ENCODE measurements around the gene CCSER2. TPM values are rescaled to one million over a fixed set of nuclear protein-coding genes. Genes with fewer than 3 reads are reported as not detected.

The CCSER2 gene
- total RNA-seq, 1 donor from 2014 or later = 78.8 TPM

DNA sequence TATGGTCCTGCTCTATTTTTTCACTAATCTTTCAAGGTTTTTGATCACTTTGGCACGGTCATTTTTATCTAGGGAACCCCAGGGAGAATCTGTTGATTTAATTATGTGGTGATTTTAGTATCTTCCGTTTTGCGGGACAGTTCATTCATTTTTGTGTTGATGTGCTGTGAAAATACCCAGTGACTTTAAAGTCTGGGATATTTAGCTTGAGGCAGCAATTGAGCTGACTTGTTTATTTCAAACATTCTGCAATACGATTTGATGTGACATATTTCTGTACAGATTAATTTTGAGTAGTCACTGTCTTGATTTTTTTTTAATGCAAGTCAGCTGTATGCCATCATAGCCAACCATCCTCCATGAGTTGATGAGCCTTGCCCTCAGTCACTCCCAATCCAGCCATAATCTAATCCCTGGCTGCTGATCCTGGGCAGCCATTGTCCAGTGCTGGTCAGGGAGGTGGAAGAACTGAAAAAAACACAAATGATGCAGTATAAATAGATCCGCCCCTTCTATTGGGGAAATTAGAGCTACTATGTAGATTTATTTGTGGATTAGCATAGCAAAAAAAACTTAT lies 183.4 kb downstream of the CCSER2 start:
- Mint-ChIP-seq H3K27ac (ENCODE audit: unreplicated experiment) (no peak overlapping the region), H3K36me3 (ENCODE audit: low read depth) (peaks cover 20% of the 10 kb centered on the region), H3K4me3 (ENCODE audit: unreplicated experiment) (no peak overlapping the region), H3K27me3 (ENCODE audit: low read depth) (no peaks in the 10 kb centered on the region), H3K4me1 (ENCODE audit: low read depth) (peaks cover 21% of the 10 kb centered on the region), H3K9me3 (ENCODE audit: low read depth) (no peaks in the 10 kb centered on the region)
- no peak for DNase-seq (ENCODE audit: low spot score)
- TF ChIP-seq, protein P1, sequence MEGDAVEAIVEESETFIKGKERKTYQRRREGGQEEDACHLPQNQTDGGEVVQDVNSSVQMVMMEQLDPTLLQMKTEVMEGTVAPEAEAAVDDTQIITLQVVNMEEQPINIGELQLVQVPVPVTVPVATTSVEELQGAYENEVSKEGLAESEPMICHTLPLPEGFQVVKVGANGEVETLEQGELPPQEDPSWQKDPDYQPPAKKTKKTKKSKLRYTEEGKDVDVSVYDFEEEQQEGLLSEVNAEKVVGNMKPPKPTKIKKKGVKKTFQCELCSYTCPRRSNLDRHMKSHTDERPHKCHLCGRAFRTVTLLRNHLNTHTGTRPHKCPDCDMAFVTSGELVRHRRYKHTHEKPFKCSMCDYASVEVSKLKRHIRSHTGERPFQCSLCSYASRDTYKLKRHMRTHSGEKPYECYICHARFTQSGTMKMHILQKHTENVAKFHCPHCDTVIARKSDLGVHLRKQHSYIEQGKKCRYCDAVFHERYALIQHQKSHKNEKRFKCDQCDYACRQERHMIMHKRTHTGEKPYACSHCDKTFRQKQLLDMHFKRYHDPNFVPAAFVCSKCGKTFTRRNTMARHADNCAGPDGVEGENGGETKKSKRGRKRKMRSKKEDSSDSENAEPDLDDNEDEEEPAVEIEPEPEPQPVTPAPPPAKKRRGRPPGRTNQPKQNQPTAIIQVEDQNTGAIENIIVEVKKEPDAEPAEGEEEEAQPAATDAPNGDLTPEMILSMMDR (IDR thresholded peaks at IDR 0.05) = no peak

DNA sequence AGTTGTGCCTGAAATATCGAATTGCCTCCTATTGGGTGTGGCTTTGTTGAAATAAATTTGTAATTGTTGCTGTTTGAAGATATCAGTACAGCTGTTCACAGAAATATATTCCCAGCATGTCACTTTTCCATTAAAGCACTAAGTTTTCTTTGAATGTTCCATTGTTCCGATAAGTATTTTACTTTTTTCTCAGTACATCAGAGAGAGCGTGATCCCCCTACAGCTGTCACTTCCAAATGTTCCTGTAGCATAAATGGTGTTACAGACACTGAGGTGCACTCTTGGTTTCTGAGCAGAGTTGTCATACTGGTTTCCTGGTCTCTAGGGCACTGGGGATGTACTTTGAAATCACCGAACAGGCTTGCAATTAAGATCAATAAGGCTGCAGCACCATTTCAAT lies 189.2 kb downstream of the CCSER2 start:
- H3K9me3 Mint-ChIP-seq (ENCODE audit: low read depth) = no peaks in the 10 kb centered on the region
- TF ChIP-seq, protein P1 (IDR thresholded peaks at IDR 0.05) = no peak
- peaks cover 3% of the 10 kb centered on the region for H3K4me1 Mint-ChIP-seq (ENCODE audit: low read depth)
- H3K4me3 Mint-ChIP-seq (ENCODE audit: unreplicated experiment) = no peak overlapping the region
- DNase-seq (ENCODE audit: low spot score) = no peak
- H3K36me3 Mint-ChIP-seq (ENCODE audit: low read depth) = peaks cover 21% of the 10 kb centered on the region
- H3K27me3 Mint-ChIP-seq (ENCODE audit: low read depth) = no peaks in the 10 kb centered on the region
- H3K27ac Mint-ChIP-seq (ENCODE audit: unreplicated experiment) = no peak overlapping the region

DNA sequence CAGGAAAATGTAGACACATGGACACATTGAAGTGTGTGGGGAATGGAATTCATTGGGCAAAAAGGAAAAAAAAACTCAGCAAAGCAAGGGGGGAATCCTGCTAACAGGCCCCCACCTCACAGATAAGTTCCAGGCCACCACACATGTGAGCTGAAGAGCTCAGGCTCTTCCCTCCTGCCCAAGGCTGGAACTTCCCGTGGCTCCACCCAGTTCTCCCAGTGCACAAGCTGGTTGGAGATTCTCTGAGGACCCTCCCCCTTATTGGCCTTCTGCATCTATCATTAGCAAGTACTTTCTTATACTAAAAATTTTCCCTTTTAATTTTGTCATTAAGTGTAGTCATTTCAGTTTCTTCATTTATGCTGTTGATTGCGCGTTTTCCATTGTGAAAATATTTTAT lies 190.8 kb downstream of the CCSER2 start:
- DNase-seq (ENCODE audit: low spot score) = no peak
- Mint-ChIP-seq H3K4me3 (ENCODE audit: unreplicated experiment) (no peak overlapping the region), H3K4me1 (ENCODE audit: low read depth) (peaks cover 7% of the 10 kb centered on the region), H3K27ac (ENCODE audit: unreplicated experiment) (no peak overlapping the region), H3K9me3 (ENCODE audit: low read depth) (no peaks in the 10 kb centered on the region), H3K36me3 (ENCODE audit: low read depth) (peaks cover 13% of the 10 kb centered on the region), H3K27me3 (ENCODE audit: low read depth) (no peaks in the 10 kb centered on the region)
- TF ChIP-seq, protein P1 (IDR thresholded peaks at IDR 0.05) = no peak

DNA sequence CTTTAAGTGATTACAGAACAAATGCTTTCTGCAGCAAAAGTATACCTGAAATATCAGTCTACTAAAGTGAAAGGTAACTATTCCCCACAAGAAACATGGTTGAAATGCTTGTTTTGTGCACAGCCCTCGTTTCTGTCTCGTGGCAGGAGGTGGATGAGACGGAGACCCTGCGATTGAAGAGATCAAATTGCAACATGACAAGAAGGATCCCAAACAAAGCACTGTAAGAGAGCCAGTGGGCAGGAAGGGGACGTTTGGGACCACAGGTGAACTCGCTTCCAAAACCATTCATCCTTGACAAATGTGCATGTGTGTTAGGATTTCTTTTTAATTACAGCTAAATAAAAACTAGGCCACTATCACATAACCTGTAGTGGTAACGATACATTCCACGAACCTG lies 192.6 kb downstream of the CCSER2 start:
- Mint-ChIP-seq H3K27me3 (ENCODE audit: low read depth) (no peaks in the 10 kb centered on the region), H3K4me3 (ENCODE audit: unreplicated experiment) (no peak overlapping the region), H3K9me3 (ENCODE audit: low read depth) (peaks cover 10% of the 10 kb centered on the region), H3K27ac (ENCODE audit: unreplicated experiment) (no peak overlapping the region), H3K4me1 (ENCODE audit: low read depth) (peaks cover 4% of the 10 kb centered on the region), H3K36me3 (ENCODE audit: low read depth) (peaks cover 6% of the 10 kb centered on the region)
- TF ChIP-seq, protein P1 (IDR thresholded peaks at IDR 0.05) = no peak
- no peak for DNase-seq (ENCODE audit: low spot score)

DNA sequence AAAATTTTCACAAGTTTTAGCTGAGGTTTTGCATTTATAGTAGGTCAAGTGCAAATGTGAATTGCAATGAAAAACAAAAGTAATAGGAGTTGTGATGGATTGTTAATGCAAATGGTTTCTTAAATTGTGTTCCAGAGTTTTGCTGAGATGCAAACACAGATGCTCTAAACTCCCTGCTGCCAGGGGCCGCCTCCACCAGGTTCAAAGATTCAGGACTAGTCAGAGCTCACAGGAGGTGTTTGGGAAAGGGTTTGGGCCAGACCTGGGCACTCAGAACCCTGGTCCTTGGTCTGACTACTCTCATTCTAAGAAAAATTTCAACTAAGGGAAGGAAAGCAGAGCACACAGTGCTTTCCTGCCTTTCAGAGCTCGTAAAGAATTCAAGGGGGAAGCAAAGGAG lies 193.1 kb downstream of the CCSER2 start:
- TF ChIP-seq, protein P1 (IDR thresholded peaks at IDR 0.05) = no peak
- peaks cover 13% of the 10 kb centered on the region for H3K9me3 Mint-ChIP-seq (ENCODE audit: low read depth)
- peaks cover 4% of the 10 kb centered on the region for H3K4me1 Mint-ChIP-seq (ENCODE audit: low read depth)
- H3K27ac Mint-ChIP-seq (ENCODE audit: unreplicated experiment) = no peak overlapping the region
- no peak overlapping the region for H3K4me3 Mint-ChIP-seq (ENCODE audit: unreplicated experiment)
- peaks cover 3% of the 10 kb centered on the region for H3K36me3 Mint-ChIP-seq (ENCODE audit: low read depth)
- no peak for DNase-seq (ENCODE audit: low spot score)
- H3K27me3 Mint-ChIP-seq (ENCODE audit: low read depth) = no peaks in the 10 kb centered on the region
